ENCODE data around the gene RCBTB1. TPM values are rescaled to one million over a fixed set of nuclear protein-coding genes. Genes with fewer than 3 reads are reported as not detected.

Gene RCBTB1
- total RNA-seq (2014; rRNA removed) (4.9 and 5.4 TPM in 2 replicates), Bru-seq, nascent RNA (percentile 61 among the genes with signal in this experiment), BruChase-seq, experiment 1, labeled RNA remaining after a 6-hour chase (percentile 59 among the genes with signal in this experiment), BruChase-seq, experiment 2, labeled RNA remaining after a 2-hour chase (percentile 63 among the genes with signal in this experiment)
- long read RNA-seq, full-length matches to known transcripts = 60 of 90 reads
- long read RNA-seq, partial matches to known transcripts = 7 of 90 reads
- long read RNA-seq, other reads (novel, unspliced or antisense) = 23 of 90 reads

GRCh38 chr13:49585220-49586157 is at the start of gene RCBTB1:
TSS of gene RCBTB1 (minus strand) at chr13:49585558. CDS start at chr13:49567279, 18,279 bp downstream.
- H2AFZ ChIP-seq (ENCODE audit: low read length) = peak within 1 kb of the TSS; percentile 99
- peak within 1 kb of the TSS; percentile 93 for H3K4me3 ChIP-seq (ENCODE audit: low read length)
- H3K4me1 ChIP-seq (ENCODE audit: insufficient read depth, low read length) = peaks cover 27% of the 10 kb centered on the region
- intact Hi-C loops (cut with micrococcal nuclease) = loop anchor here (2.0 kb wide), 1 partner anchor 15 kb away; no protein-coding TSS in a partner anchor
- peak within 1 kb of the TSS; percentile 89 for H3K4me2 ChIP-seq (ENCODE audit: low read length)
- H3F3A ChIP-seq (ENCODE audit: low read length, unreplicated experiment) = no peaks in the 10 kb centered on the region
- no peaks in the 10 kb centered on the region for H3K9me3 ChIP-seq (ENCODE audit: low read length)
- ATAC-seq (peak; percentile 76), DNase-seq (peak; percentile 53)
- POLR2A ChIA-PET (ENCODE audit: unreplicated experiment) = no interaction called here
- peak within 1 kb of the TSS; percentile 61 for H3K27ac ChIP-seq (ENCODE audit: low read length)
- no peaks in the 10 kb centered on the region for H3K36me3 ChIP-seq (ENCODE audit: low read depth, low read length)
- no peak for TF ChIP-seq CTCF (conservative IDR thresholded peaks at IDR 0.05; ENCODE audit: low read depth, low read length)
- TF ChIP-seq EZH2 (IDR thresholded peaks at IDR 0.05; ENCODE audit: low read length, unreplicated experiment) = no peak
- TF ChIP-seq EZH2phosphoT487 (IDR thresholded peaks at IDR 0.05; ENCODE audit: borderline replicate concordance, low read length) = no peak
- H3K9ac ChIP-seq (ENCODE audit: low read length) = peak within 1 kb of the TSS; percentile 77
- BruUV-seq (replicated peaks) = TSS peak; percentile 60
- H4K20me1 ChIP-seq (ENCODE audit: low read length) = no peaks in the 10 kb centered on the region
- CTCF ChIA-PET = no interaction called here
- H3K9me2 ChIP-seq (replicated peaks; ENCODE audit: low read length) = no peaks in the 10 kb centered on the region
- no peaks in the 10 kb centered on the region for H3K27me3 ChIP-seq (ENCODE audit: low read length)
- peaks cover 16% of the 10 kb centered on the region; the same call in 1 of the 2 replicates for H3K79me2 ChIP-seq (ENCODE audit: low read length)

GRCh38 chr13:49633710-49634109 is 48.4 kb upstream of the RCBTB1 start:
- Histone ChIP-seq H3F3A (ENCODE audit: low read length, unreplicated experiment) (no peaks in the 10 kb centered on the region), H3K4me1 (ENCODE audit: insufficient read depth, low read length) (no peaks in the 10 kb centered on the region; the same call in 1 of the 2 replicates), H3K27me3 (ENCODE audit: low read length) (no peaks in the 10 kb centered on the region), H3K79me2 (ENCODE audit: low read length) (no peaks in the 10 kb centered on the region), H3K9me2 (replicated peaks; ENCODE audit: low read length) (no peaks in the 10 kb centered on the region), H3K9me3 (ENCODE audit: low read length) (no peaks in the 10 kb centered on the region), H3K9ac (ENCODE audit: low read length) (no peak overlapping the region), H4K20me1 (ENCODE audit: low read length) (no peaks in the 10 kb centered on the region), H3K4me2 (ENCODE audit: low read length) (no peak overlapping the region), H2AFZ (ENCODE audit: low read length) (no peak overlapping the region), H3K4me3 (ENCODE audit: low read length) (no peak overlapping the region), H3K27ac (ENCODE audit: low read length) (no peak overlapping the region), H3K36me3 (ENCODE audit: low read depth, low read length) (no peaks in the 10 kb centered on the region)
- CTCF ChIA-PET = no interaction called here
- POLR2A ChIA-PET (ENCODE audit: unreplicated experiment) = interaction anchor here (0.6 kb wide), 1 partner anchor 32 kb away, joined by 4 read pairs; no protein-coding TSS in a partner anchor
- DNase-seq (no peak), ATAC-seq (no peak)
- no TSS peak for BruUV-seq (replicated peaks)
- intact Hi-C loops (cut with micrococcal nuclease) = no loop called here
- TF ChIP-seq EZH2 (IDR thresholded peaks at IDR 0.05; ENCODE audit: low read length, unreplicated experiment) (no peak), CTCF (conservative IDR thresholded peaks at IDR 0.05; ENCODE audit: low read depth, low read length) (no peak)
